AG04449 (cell line): ENCODE data around the gene MEIS1.

ENCODE experiments used
- CTCF ChIA-PET: fragments of 350-600 bp; formaldehyde crosslinking; extraction: SDS; loops from one replicate; lab custom pipeline; 2021; ENCODE audit warnings: antibody characterized with exemption; lab: Yijun Ruan, JAX
- POLR2A ChIA-PET: fragments of 400-600, 350-600 bp; formaldehyde crosslinking; extraction: SDS; loops from one replicate; lab custom pipeline; 2020; ENCODE audit warnings: antibody characterized with exemption, inconsistent platforms; lab: Yijun Ruan, JAX
- DNase-seq: peaks from one replicate; pipeline ENCODE4 v3.0.0-alpha.2; 2010; ENCODE audit warnings: low read depth, low spot score
- H3K4me3 ChIP-seq: 2 replicates; pipeline ENCODE4 v1.5.1; 2011; ENCODE audit warnings: low read depth, mild to moderate bottlenecking, control low read depth, low read length
- TF ChIP-seq, protein P1 (sequence below): IDR thresholded peaks from one replicate; pipeline ENCODE4 v1.5.1; 2011; ENCODE audit warnings: mild to moderate bottlenecking, moderate library complexity, low read length, control low read depth, inconsistent platforms; ENCODE audit not compliant: insufficient read depth; ENCODE audit errors: missing control alignments

Gene MEIS1

DNA sequence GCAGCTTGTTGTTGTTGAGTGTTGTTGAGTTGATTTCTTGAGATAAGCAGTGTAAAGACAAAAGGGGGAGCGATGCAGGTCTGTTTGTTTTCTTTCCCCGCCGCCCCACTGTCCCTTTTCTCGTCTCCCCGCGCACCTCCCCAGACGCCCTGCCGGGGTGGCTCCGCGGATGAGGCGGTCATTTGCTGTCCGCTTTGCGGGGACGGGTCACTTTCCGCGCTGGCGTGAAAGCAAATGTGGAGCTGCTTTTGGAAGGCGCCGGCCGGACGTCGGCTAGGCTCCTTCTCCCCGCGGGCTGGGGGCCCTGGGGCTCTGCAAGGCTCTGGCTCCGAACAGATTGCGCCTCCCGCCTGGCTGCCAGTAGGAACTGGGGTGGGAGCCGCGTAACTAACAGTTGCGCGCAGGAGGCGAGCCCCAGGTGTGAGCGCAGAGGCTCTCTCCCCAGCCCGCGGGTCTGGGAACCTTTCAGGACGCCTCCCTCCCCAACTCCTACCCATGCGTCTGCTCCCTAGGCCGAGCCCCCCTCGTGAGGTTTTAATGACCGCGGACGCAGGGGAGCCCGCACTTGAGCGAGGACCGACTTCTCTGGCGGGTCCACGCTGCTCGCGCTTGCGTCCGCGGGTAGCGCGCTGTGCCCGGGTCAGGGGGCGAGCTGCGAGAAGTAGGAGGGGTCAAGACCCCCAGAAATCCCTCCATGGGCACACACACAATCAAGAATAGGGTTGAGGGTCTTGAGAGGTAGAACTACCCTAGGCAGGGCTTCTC is 146.6 kb downstream of the MEIS1 start:
- TF ChIP-seq, protein P1, sequence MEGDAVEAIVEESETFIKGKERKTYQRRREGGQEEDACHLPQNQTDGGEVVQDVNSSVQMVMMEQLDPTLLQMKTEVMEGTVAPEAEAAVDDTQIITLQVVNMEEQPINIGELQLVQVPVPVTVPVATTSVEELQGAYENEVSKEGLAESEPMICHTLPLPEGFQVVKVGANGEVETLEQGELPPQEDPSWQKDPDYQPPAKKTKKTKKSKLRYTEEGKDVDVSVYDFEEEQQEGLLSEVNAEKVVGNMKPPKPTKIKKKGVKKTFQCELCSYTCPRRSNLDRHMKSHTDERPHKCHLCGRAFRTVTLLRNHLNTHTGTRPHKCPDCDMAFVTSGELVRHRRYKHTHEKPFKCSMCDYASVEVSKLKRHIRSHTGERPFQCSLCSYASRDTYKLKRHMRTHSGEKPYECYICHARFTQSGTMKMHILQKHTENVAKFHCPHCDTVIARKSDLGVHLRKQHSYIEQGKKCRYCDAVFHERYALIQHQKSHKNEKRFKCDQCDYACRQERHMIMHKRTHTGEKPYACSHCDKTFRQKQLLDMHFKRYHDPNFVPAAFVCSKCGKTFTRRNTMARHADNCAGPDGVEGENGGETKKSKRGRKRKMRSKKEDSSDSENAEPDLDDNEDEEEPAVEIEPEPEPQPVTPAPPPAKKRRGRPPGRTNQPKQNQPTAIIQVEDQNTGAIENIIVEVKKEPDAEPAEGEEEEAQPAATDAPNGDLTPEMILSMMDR = no peak
- no peak for DNase-seq
- POLR2A ChIA-PET = no interaction called here
- CTCF ChIA-PET = interaction anchor here (1.0 kb wide), 1 partner anchor 1259 kb away, joined by 4 read pairs; no protein-coding TSS in a partner anchor
- H3K4me3 ChIP-seq = peak overlapping the region; percentile 61

DNA sequence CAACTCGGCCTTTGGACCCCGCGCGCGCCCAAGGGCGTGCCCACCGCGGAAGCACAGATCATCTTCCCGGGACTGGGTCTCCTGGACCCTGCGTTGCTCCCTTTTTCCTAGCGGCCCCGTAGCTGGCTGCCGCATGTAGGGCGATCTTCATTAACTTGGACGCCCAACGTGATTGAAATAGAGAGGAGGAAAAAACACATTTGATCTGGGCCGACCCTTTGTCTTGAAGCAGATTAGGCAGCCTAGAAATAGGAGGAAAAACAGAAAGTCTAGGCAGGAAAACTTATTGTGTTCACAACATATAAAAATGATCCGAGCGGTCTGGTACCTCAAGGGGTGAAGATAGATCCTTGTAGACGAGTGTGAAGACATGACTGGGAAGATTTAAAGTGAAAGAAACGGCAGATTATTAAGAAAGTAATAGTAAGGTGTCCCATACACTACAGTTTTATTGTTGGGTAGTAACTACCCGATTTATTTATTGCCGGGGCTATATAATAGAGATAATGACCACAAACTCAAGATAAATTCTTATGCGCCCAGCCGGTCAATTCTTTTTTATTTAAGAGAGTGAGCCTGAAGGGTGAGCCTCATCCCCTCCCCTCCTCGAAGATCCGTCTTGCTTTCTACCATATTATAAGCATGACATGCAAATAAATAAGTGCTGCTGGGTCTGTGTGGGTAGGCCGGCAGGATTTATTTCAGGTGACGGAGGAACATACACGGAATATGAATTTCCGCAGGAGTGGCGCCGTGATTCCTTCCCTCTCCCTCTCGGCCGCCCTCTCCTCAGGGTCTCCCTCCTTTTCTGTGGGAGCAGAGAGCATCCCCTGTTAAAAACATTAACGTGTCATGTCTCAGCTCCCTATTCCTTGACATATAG is 147.4 kb downstream of the MEIS1 start:
- CTCF ChIA-PET = no interaction called here

DNA sequence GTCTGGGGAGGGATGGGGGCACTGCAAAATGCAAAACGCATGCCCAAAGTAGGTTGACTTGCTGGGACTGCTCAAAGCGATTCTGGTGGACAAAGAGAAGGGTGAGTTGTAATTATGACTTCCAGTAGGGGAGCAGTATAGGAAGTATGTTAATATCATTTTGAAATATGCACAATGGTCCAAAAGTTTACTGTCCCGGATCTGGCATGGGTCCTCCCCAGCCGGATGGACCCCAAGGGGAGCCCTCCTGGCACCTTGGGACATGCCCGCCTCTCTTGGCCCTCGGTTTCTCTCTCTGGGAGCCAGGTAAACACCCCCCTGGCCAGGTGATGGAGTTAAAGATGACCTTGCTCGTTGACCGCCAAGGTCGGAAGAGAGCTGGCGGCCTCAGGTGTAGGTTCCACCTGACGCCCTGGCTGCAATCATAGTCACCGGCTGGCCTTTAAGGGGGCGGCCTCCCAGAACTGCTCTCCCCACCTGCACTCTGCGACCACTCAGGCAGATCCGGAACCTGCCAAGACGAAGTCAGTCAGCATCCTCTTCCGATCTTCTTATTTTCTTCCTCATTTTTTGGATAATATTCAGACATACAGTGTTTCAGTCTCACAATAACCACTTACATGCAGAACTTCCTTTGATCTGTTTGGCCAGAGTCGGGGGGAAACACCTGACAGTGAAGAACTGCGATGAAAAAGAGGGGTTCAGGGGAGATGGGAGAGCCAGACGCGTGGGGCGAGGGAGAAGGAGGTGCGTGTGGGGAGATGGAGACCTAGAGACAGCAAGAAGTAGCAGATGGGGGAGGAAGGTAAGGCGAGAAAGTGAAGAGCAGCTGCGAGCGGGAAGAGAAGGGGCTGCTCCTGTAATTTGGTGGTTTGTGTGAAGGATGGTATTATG is 148.3 kb downstream of the MEIS1 start:
- DNase-seq = no peak
- ChIA-PET CTCF (interaction anchor here (0.8 kb wide), 1 partner anchor 1263 kb away, joined by 4 read pairs; no protein-coding TSS in a partner anchor), POLR2A (no interaction called here)
- TF ChIP-seq, protein P1 = no peak
- H3K4me3 ChIP-seq = no peak overlapping the region

More for the DNA sequence above, 147.4 kb downstream of the MEIS1 start:
- POLR2A ChIA-PET = no interaction called here
- TF ChIP-seq, protein P1 = no peak
- DNase-seq = no peak
- H3K4me3 ChIP-seq = peak overlapping the region; percentile 61

DNA sequence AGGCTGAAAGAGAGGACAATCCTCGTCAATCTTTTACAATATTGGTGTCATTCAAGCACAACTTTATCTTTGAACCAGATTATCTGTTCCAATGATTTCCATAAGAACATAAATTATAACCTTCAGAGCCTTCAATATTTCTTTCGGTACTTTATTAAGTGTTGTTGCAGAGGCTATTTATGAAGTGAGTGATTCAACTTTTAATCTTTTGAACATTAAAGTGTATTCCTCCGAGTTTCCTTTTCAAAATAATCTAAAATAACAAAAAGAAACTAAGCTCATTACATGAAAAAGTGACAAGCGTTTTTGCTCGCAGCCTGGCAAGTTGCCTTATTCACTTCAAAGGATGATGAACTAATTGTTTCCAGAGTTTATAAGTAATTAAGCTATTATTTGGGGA is 149.0 kb downstream of the MEIS1 start:
- TF ChIP-seq, protein P1 = no peak
- ChIA-PET CTCF (interaction anchor here (0.6 to 0.8 kb wide), 2 partner anchors 651 to 1263 kb away, joined by 3 to 4 read pairs; no protein-coding TSS in a partner anchor), POLR2A (no interaction called here)
- no peak for DNase-seq
- H3K4me3 ChIP-seq = no peak overlapping the region

DNA sequence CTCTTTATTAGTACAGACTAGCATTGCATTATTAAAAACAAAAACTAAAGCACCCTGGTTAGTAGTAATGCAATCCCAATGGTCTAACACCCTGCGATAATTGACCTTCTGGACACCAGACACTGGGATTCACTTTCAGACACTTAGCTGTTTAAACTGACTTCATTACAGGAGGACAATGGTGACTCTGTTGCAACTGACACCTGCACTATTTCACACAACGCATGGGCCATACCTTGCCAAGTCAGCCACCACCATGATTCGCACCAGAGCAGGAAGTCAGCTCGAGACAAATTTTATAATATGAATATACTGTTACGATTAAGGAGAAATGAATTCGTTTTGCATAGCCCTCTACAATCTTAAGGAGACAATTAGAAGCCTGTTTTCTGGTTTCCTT is 150.7 kb downstream of the MEIS1 start:
- ChIA-PET POLR2A (no interaction called here), CTCF (no interaction called here)
- no peak for DNase-seq
- TF ChIP-seq, protein P1 = no peak
- H3K4me3 ChIP-seq = no peak overlapping the region
